WTC11 (cell line): ENCODE data around the gene STK33. TPM values are rescaled to one million over a fixed set of nuclear protein-coding genes. Genes with fewer than 3 reads are reported as not detected.

Source experiments
- ATAC-seq: fragments of 200-7000 bp; cut with Tn5 transposase; 2 replicates; pipeline ENCODE4 v1.10.0; 2021; ENCODE audit warnings: mild to moderate bottlenecking, moderate library complexity
- CTCF ChIA-PET: fragments of 300-600 bp; sonication (Branson Sonifier 250); formaldehyde crosslinking; loops from one replicate; lab custom pipeline; 2021; ENCODE audit warnings: antibody characterized with exemption; lab: Charles Lee
- POLR2A ChIA-PET: fragments of 350-600 bp; sonication (Branson Sonifier 250); formaldehyde crosslinking; loops from one replicate; lab custom pipeline; 2021; ENCODE audit warnings: antibody characterized with exemption; lab: Charles Lee
- DNase-seq: peaks from one replicate; pipeline ENCODE4 v3.0.0; 2021; ENCODE audit warnings: low spot score
- H3K27ac Mint-ChIP-seq: 2 replicates; pipeline ENCODE4 v1.8.0; 2021; ENCODE audit warnings: mixed read lengths
- H3K27me3 Mint-ChIP-seq: 2 replicates; pipeline ENCODE4 v1.8.0; 2021; ENCODE audit warnings: low read depth, mild to moderate bottlenecking, moderate library complexity, mixed read lengths
- H3K36me3 Mint-ChIP-seq: 2 replicates; pipeline ENCODE4 v1.8.0; 2021; ENCODE audit warnings: mixed read lengths
- H3K4me1 Mint-ChIP-seq: 2 replicates; pipeline ENCODE4 v1.8.0; 2022; ENCODE audit warnings: mixed read lengths
- H3K4me3 Mint-ChIP-seq: 2 replicates; pipeline ENCODE4 v1.8.0; 2021; ENCODE audit warnings: mild to moderate bottlenecking, moderate library complexity, mixed read lengths
- H3K9me3 Mint-ChIP-seq: 2 replicates; pipeline ENCODE4 v1.8.0; 2021; ENCODE audit warnings: mixed read lengths
- AR ChIP-seq: fragments of 250-450 bp; sonication (Bioruptor Pico); IDR thresholded peaks from 2 replicates; pipeline ENCODE4 v1.9.0; 2021; ENCODE audit warnings: mild to moderate bottlenecking
- ATF6 ChIP-seq: sonication (generic); formaldehyde crosslinking; IDR thresholded peaks from 2 replicates; pipeline ENCODE4 v1.8.1; 2023; ENCODE audit warnings: mild to moderate bottlenecking, missing genetic modification reagents
- ERG ChIP-seq: fragments of 250-450 bp; sonication (Bioruptor Pico); IDR thresholded peaks from 2 replicates; pipeline ENCODE4 v1.8.0; 2021; ENCODE audit warnings: mild to moderate bottlenecking
- KAT7 ChIP-seq: sonication (generic); formaldehyde crosslinking; IDR thresholded peaks from 2 replicates; pipeline ENCODE4 v1.8.1; 2023; ENCODE audit warnings: missing genetic modification reagents, mild to moderate bottlenecking, borderline replicate concordance
- MXD4 ChIP-seq: fragments of 250-450 bp; sonication (Bioruptor Pico); IDR thresholded peaks from 2 replicates; pipeline ENCODE4 v1.8.0; 2021; ENCODE audit warnings: mild to moderate bottlenecking, moderate library complexity, borderline replicate concordance
- NFATC4 ChIP-seq: fragments of 250-450 bp; sonication (Bioruptor Pico); IDR thresholded peaks from 2 replicates; pipeline ENCODE4 v1.9.0; 2021; ENCODE audit warnings: mild to moderate bottlenecking
- NFE2L1 ChIP-seq: sonication (generic); formaldehyde crosslinking; IDR thresholded peaks from 2 replicates; pipeline ENCODE4 v1.8.1; 2023; ENCODE audit warnings: missing genetic modification reagents
- NFYB ChIP-seq: sonication (generic); formaldehyde crosslinking; conservative IDR thresholded peaks from 2 replicates; pipeline ENCODE4 v1.8.0; 2022; ENCODE audit warnings: low read depth, missing genetic modification reagents
- NR1H2 ChIP-seq: sonication (generic); formaldehyde crosslinking; IDR thresholded peaks from 2 replicates; pipeline ENCODE4 v1.9.0; 2021; ENCODE audit warnings: mild to moderate bottlenecking, moderate library complexity, missing genetic modification reagents
- NR3C1 ChIP-seq: sonication (generic); formaldehyde crosslinking; conservative IDR thresholded peaks from 2 replicates; pipeline ENCODE4 v1.8.1; 2023; ENCODE audit warnings: low read depth, mild to moderate bottlenecking, missing genetic modification reagents
- PRDM15 ChIP-seq: sonication (generic); formaldehyde crosslinking; IDR thresholded peaks from 2 replicates; pipeline ENCODE4 v1.8.0; 2022; ENCODE audit warnings: missing genetic modification reagents
- SOX15 ChIP-seq: fragments of 250-450 bp; sonication (Bioruptor Pico); IDR thresholded peaks from 2 replicates; pipeline ENCODE4 v1.9.0; 2021; ENCODE audit warnings: mild to moderate bottlenecking
- TP53 ChIP-seq: sonication (generic); formaldehyde crosslinking; IDR thresholded peaks from 2 replicates; pipeline ENCODE4 v1.8.1; 2023; ENCODE audit warnings: mild to moderate bottlenecking, missing genetic modification reagents
- ZNF121 ChIP-seq: sonication (generic); formaldehyde crosslinking; IDR thresholded peaks from 2 replicates; pipeline ENCODE4 v1.8.0; 2023; ENCODE audit warnings: missing genetic modification reagents
- ZNF138 ChIP-seq: sonication (generic); formaldehyde crosslinking; conservative IDR thresholded peaks from 2 replicates; pipeline ENCODE4 v1.8.1; 2022; ENCODE audit warnings: mild to moderate bottlenecking, moderate library complexity, missing genetic modification reagents
- ZNF263 ChIP-seq: sonication (generic); formaldehyde crosslinking; IDR thresholded peaks from 2 replicates; pipeline ENCODE4 v1.8.1; 2022; ENCODE audit warnings: low read depth, mild to moderate bottlenecking, moderate library complexity, missing genetic modification reagents
- ZNF281 ChIP-seq: sonication (generic); formaldehyde crosslinking; IDR thresholded peaks from 2 replicates; pipeline ENCODE4 v1.8.0; 2023; ENCODE audit warnings: mild to moderate bottlenecking, missing genetic modification reagents
- ZNF425 ChIP-seq: fragments of 250-450 bp; sonication (Bioruptor Pico); conservative IDR thresholded peaks from 2 replicates; pipeline ENCODE4 v1.9.0; 2021; ENCODE audit warnings: mild to moderate bottlenecking
- ZNF671 ChIP-seq: fragments of 250-450 bp; sonication (Bioruptor Pico); IDR thresholded peaks from 2 replicates; pipeline ENCODE4 v1.8.0; 2021; ENCODE audit warnings: mild to moderate bottlenecking
- total RNA-seq: library from RNA; stranded (reverse); gene quantifications from 3 replicates; pipeline ENCODE4 v1.2.3, GENCODE V29; 2021

STK33 gene
- total RNA-seq, 1 experiment from 2014 or later = 13.3 TPM

GRCh38 chr11:8352876-8353505, 241.0 kb downstream of the STK33 start:
- Mint-ChIP-seq H3K9me3 (peaks cover 7% of the 10 kb centered on the region), H3K36me3 (no peaks in the 10 kb centered on the region), H3K4me1 (peaks cover 14% of the 10 kb centered on the region), H3K4me3 (no peak overlapping the region), H3K27me3 (no peaks in the 10 kb centered on the region; the same call in 1 of the 2 replicates), H3K27ac (no peak overlapping the region)
- DNase-seq (no peak), ATAC-seq (no peak)
- ChIA-PET POLR2A (no interaction called here), CTCF (interaction anchor here (0.6 to 0.9 kb wide), 3 partner anchors 17 to 153 kb away, joined by 3 to 4 read pairs (median 3); no protein-coding TSS in a partner anchor)
- TF ChIP-seq MXD4 (no peak), NR3C1 (no peak), NFE2L1 (CRISPR knock-in tag) (no peak), ZNF671 (CRISPR knock-in tag) (no peak), NR1H2 (CRISPR knock-in tag) (no peak), ZNF281 (CRISPR knock-in tag) (no peak), TP53 (CRISPR knock-in tag) (no peak)

- Mint-ChIP-seq H3K27ac (no peak overlapping the region), H3K36me3 (no peaks in the 10 kb centered on the region), H3K27me3 (no peaks in the 10 kb centered on the region; the same call in 1 of the 2 replicates), H3K4me1 (peaks cover 9% of the 10 kb centered on the region), H3K9me3 (peaks cover 9% of the 10 kb centered on the region), H3K4me3 (no peak overlapping the region)
- ATAC-seq = no peak
- CTCF ChIA-PET = interaction anchor here (0.6 to 1.4 kb wide), 3 partner anchors 34 to 314 kb away, joined by 3 to 5 read pairs (median 4); no protein-coding TSS in a partner anchor
- POLR2A ChIA-PET = no interaction called here
- DNase-seq = no peak
- TF ChIP-seq ZNF671 (CRISPR knock-in tag) (no peak), ZNF263 (CRISPR knock-in tag) (no peak), ATF6 (CRISPR knock-in tag) (no peak), SOX15 (CRISPR knock-in tag) (no peak), NFATC4 (no peak), ZNF138 (CRISPR knock-in tag) (no peak), ERG (no peak), PRDM15 (CRISPR knock-in tag) (no peak), ZNF425 (CRISPR knock-in tag) (no peak), NFYB (CRISPR knock-in tag) (no peak), AR (CRISPR knock-in tag) (no peak), NFE2L1 (CRISPR knock-in tag) (no peak), KAT7 (no peak), ZNF121 (CRISPR knock-in tag) (no peak)
These were observed 241.7 kb downstream of the STK33 start for GRCh38 chr11:8352103-8352875.
